ENCODE data around the gene TMEM52. TPM values are rescaled to one million over a fixed set of nuclear protein-coding genes. Genes with fewer than 3 reads are reported as not detected.

Gene TMEM52
- total and polyA plus RNA-seq, 2 of the 13 experiments (the other 11 are each of a cell fraction or from before 2014, with no cell fraction given): 13.2 to 18.7 TPM

DNA sequence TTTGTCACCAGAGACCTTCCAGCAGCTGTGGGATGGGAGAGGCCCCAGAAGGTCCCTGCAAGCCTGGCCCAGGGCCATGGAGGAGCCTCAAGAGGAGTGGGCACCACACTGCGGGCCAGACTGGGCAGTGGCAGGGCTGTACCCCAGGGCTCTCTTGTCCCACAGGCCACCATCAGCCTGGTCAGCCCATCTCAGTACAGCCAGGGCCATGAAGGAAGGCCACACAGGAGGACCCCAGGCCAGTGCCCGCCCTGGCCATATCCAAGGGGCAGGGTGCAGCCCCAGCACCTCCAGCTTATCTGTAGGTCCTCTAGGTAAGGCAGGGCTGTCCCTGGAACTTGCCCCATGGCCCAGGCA lies 25.1 kb downstream of the TMEM52 start:
- 0 out of 2 replicates have a peak overlapping the region, but pooled peaks have one; percentile 23 for H3K9ac ChIP-seq (ENCODE audit: insufficient read depth, low read depth, low read length)
- H3K36me3 ChIP-seq (replicated peaks in 1 of 2; ENCODE audit: control insufficient read depth in 1 of 2, insufficient read depth in 2 of 2, low read length in 2 of 2): no peaks in the 10 kb centered on the region
- no peaks in the 10 kb centered on the region; a peak in 1 of 5 replicates for H3K27me3 ChIP-seq (ENCODE audit: control insufficient read depth in 1 of 2, insufficient read depth in 2 of 2, low read length in 2 of 2)
- H3K4me2 ChIP-seq (ENCODE audit: low read depth, low read length): peak overlapping the region; percentile 91
- in situ Hi-C loops (cut with HindIII; ENCODE audit: extremely low pct_ligation_motif_present, low pct_unique_long_range_greater_than_20kb) (no loop called here), intact Hi-C loops (cut with micrococcal nuclease; ENCODE audit: unreplicated experiment) (no loop called here)
- POLR2A ChIA-PET: no interaction called here
- H4K20me1 ChIP-seq (ENCODE audit: insufficient read depth, low read length): peaks cover 8% of the 10 kb centered on the region
- H3K4me1 ChIP-seq (ENCODE audit: insufficient read depth, low read length): peaks cover 74% of the 10 kb centered on the region
- no peak overlapping the region for H2AFZ ChIP-seq (ENCODE audit: low read length)
- H3K27ac ChIP-seq (ENCODE audit: extremely low read length, insufficient read depth, low read length): peak overlapping the region; percentile 35
- DNase-seq (ENCODE audit: low spot score) (no peak), ATAC-seq (peak; percentile 22), FAIRE-seq (no peak)
- CTCF ChIA-PET (ENCODE audit: low intra/inter-chr PET ratio, low total read pairs): no interaction called here
- no TSS peak for BruUV-seq (replicated peaks)
- H3K4me3 ChIP-seq (replicated peaks in 1 of 3; ENCODE audit: insufficient read depth in 1 of 3, low read depth in 2 of 3, low read length in 3 of 3): peak overlapping the region in 1 of 3 experiments; percentile 61; a peak in 2 of 6 replicates
- peaks cover 22% of the 10 kb centered on the region for H3K79me2 ChIP-seq (ENCODE audit: insufficient read depth, low read length)
- no peaks in the 10 kb centered on the region for H3K9me3 ChIP-seq (ENCODE audit: low read length)
- WGBS (ENCODE audit: low lambda C conversion rate): no CpG with 5 or more reads among the region's 2 CpGs
- TF ChIP-seq KDM5A (IDR thresholded peaks at IDR 0.05; ENCODE audit: borderline replicate concordance, low read length) (no peak), ZBTB39 (CRISPR knock-in tag; IDR thresholded peaks at IDR 0.05) (no peak), FOXA1 (IDR thresholded peaks at IDR 0.05) (no peak), FOXA1 (CRISPR knock-in tag; IDR thresholded peaks at IDR 0.05) (no peak), TEAD3 (CRISPR knock-in tag; optimal IDR thresholded peaks at IDR 0.05; ENCODE audit: borderline replicate concordance) (peak; percentile 11), ZNF333 (CRISPR knock-in tag; IDR thresholded peaks at IDR 0.05; ENCODE audit: borderline replicate concordance) (0 out of 2 replicates have a peak, but pooled peaks have one; percentile 17), SPEN (CRISPR knock-in tag; IDR thresholded peaks at IDR 0.05; ENCODE audit: low read depth) (0 out of 2 replicates have a peak, but pooled peaks have one; percentile 20), JARID2 (CRISPR knock-in tag; IDR thresholded peaks at IDR 0.05; ENCODE audit: insufficient replicate concordance) (no peak), ZNF563 (CRISPR knock-in tag; IDR thresholded peaks at IDR 0.05) (0 out of 2 replicates have a peak, but pooled peaks have one; percentile 25), ZNF367 (CRISPR knock-in tag; IDR thresholded peaks at IDR 0.05; ENCODE audit: borderline replicate concordance) (no peak), TAF1 (CRISPR knock-in tag; IDR thresholded peaks at IDR 0.05) (0 out of 2 replicates have a peak, but pooled peaks have one; percentile 4), TRAFD1 (CRISPR knock-in tag; IDR thresholded peaks at IDR 0.05; ENCODE audit: borderline replicate concordance) (no peak), WIZ (CRISPR knock-in tag; IDR thresholded peaks at IDR 0.05) (no peak), TBX2 (CRISPR knock-in tag; IDR thresholded peaks at IDR 0.05; ENCODE audit: borderline replicate concordance) (no peak)
- TF ChIP-seq, protein P1, sequence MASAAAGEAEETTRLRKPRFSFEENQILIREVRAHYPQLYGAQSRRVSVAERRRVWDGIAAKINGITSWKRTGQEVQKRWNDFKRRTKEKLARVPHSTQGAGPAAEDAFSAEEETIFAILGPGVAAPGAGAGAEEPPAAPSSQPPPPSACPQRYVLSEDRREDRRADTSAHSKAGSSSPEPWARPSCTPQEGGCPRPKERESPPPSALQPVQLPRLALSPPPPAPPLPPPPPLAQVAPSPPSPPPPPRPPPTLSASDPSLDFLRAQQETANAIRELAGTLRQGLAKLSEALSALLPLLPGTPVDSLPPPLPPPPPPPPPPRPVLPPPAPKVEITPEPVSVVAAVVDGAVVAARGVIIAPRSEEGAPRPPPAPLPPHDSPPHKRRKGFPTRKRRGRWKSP (CRISPR knock-in tag; IDR thresholded peaks at IDR 0.05): no peak
- TF ChIP-seq, protein P2, sequence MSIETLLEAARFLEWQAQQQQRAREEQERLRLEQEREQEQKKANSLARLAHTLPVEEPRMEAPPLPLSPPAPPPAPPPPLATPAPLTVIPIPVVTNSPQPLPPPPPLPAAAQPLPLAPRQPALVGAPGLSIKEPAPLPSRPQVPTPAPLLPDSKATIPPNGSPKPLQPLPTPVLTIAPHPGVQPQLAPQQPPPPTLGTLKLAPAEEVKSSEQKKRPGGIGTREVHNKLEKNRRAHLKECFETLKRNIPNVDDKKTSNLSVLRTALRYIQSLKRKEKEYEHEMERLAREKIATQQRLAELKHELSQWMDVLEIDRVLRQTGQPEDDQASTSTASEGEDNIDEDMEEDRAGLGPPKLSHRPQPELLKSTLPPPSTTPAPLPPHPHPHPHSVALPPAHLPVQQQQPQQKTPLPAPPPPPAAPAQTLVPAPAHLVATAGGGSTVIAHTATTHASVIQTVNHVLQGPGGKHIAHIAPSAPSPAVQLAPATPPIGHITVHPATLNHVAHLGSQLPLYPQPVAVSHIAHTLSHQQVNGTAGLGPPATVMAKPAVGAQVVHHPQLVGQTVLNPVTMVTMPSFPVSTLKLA (IDR thresholded peaks at IDR 0.05): no peak
- TF ChIP-seq, protein P3, sequence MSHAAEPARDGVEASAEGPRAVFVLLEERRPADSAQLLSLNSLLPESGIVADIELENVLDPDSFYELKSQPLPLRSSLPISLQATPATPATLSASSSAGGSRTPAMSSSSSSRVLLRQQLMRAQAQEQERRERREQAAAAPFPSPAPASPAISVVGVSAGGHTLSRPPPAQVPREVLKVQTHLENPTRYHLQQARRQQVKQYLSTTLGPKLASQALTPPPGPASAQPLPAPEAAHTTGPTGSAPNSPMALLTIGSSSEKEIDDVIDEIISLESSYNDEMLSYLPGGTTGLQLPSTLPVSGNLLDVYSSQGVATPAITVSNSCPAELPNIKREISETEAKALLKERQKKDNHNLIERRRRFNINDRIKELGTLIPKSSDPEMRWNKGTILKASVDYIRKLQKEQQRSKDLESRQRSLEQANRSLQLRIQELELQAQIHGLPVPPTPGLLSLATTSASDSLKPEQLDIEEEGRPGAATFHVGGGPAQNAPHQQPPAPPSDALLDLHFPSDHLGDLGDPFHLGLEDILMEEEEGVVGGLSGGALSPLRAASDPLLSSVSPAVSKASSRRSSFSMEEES (CRISPR knock-in tag; IDR thresholded peaks at IDR 0.05): no peak
